K562 (cell line): ENCODE results near the gene TAL1.

ENCODE experiments used
- CBFB ChIP-seq: sonication (generic); formaldehyde crosslinking; IDR thresholded peaks from 2 replicates; pipeline ENCODE4 v1.4.0; 2020; ENCODE audit warnings: mild to moderate bottlenecking, missing genetic modification reagents
- CBX3 ChIP-seq, 2 experiments: IDR thresholded peaks; 1 replicate in 1 of 2; 2 replicates in 1 of 2; pipeline ENCODE4 v1.6.1; 2012; ENCODE audit warnings: inconsistent platforms in 2 of 2, low read length in 2 of 2, borderline replicate concordance in 1 of 2, control low read depth in 1 of 2
- CBX5 ChIP-seq: IDR thresholded peaks from 2 replicates; pipeline ENCODE4 v1.6.1; 2014; ENCODE audit warnings: low read depth, borderline replicate concordance
- CREB1 ChIP-seq, 2 experiments: sonication (generic) in 1 of 2; formaldehyde crosslinking in 1 of 2; IDR thresholded peaks; 2 replicates each; pipeline versions ENCODE4 v1.6.1 to v1.8.0; 2012 to 2022; ENCODE audit warnings: inconsistent platforms in 1 of 2, mild to moderate bottlenecking in 1 of 2, missing genetic modification reagents in 1 of 2, moderate library complexity in 1 of 2
- EZH2 ChIP-seq: IDR thresholded peaks from 2 replicates; pipeline ENCODE4 v1.6.1; 2012; ENCODE audit warnings: low read depth, mild to moderate bottlenecking, inconsistent platforms, low read length, borderline replicate concordance
- FOXJ3 ChIP-seq: sonication (generic); formaldehyde crosslinking; IDR thresholded peaks from 2 replicates; pipeline ENCODE4 v1.4.0; 2020; ENCODE audit warnings: mild to moderate bottlenecking, missing genetic modification reagents
- HDGF ChIP-seq: fragments of 450-650 bp; IDR thresholded peaks from 2 replicates; pipeline ENCODE4 v1.6.1; 2016
- NBN ChIP-seq: fragments of 450-650 bp; IDR thresholded peaks from 2 replicates; pipeline ENCODE4 v1.6.1; 2016; ENCODE audit warnings: low read depth, mild to moderate bottlenecking
- NR2C2 ChIP-seq, 2 experiments: fragments of 200-800 bp in 1 of 2; sonication (Bioruptor generic) in 1 of 2; sonication (generic) in 1 of 2; formaldehyde crosslinking in 1 of 2; IDR thresholded peaks; 2 replicates each; pipeline versions ENCODE4 v1.6.1 to v1.8.0; 2016 to 2022; ENCODE audit warnings: mild to moderate bottlenecking in 1 of 2, missing compliant biosample characterization in 1 of 2, missing genetic modification characterization in 1 of 2, missing genetic modification reagents in 1 of 2
- POLR2A ChIP-seq: fragments of 450-650 bp; conservative IDR thresholded peaks from 2 replicates; pipeline ENCODE4 v1.6.1; 2016
- ZC3H4 ChIP-seq: sonication (generic); formaldehyde crosslinking; IDR thresholded peaks from 2 replicates; pipeline ENCODE4 v1.9.0; 2021; ENCODE audit warnings: missing genetic modification reagents, borderline replicate concordance
- TF ChIP-seq, protein P1 (sequence below), 3 experiments: IDR thresholded peaks in 2 of 3; conservative IDR thresholded peaks in 1 of 3; 2 replicates each; pipeline ENCODE4 v1.5.1; 2011 to 2012; ENCODE audit warnings: low read length in 3 of 3, mild to moderate bottlenecking in 3 of 3, control low read depth in 2 of 3, improper control_type of control experiment in 1 of 3, inconsistent platforms in 1 of 3, low read depth in 1 of 3, mixed read lengths in 1 of 3, moderate library complexity in 1 of 3; ENCODE audit not compliant: insufficient read depth in 2 of 3

DNA sequence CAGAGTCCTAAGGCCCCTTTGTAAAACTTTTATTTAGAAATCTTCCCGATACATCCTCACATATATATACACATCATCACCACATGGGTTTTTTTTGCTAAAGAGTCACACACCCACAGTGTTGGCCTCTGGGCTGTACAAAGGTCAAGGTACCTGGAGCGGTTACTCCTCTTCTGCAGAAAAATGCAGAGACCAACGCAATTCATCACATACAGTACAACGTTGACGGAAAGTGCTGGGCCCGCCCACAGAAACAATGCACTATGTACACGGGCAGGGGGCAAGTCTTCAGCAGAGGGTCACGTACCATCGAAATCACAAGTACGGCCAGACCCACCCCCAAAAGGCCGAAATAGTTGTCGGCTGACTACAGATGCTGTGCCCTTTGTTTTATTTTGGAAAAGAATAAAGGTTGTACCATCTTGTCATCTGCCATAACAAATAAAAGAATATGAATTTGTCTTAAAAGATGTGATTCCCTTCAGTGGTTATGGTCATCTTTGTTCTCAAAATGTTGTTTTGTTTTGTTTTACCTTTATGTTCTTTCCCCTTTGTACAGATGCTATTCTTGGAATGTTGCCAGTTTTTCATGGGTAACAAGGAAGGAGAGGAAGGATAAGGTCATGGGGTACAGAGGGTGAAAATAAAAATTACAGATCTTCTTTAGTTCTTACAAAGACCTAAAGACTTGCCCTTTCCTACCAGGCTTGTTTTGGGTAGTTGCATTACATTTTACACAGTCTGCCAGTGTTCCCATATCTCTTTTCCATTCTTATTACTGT is 15.6 kb downstream of the TAL1 start:
- TF ChIP-seq HDGF: no peak
- TF ChIP-seq CBX3 (IDR thresholded peaks at IDR 0.05; ENCODE audit: borderline replicate concordance in 1 of 2, low read length in 2 of 2): no peak
- no peak for TF ChIP-seq CREB1 (IDR thresholded peaks at IDR 0.05)
- TF ChIP-seq CREB1 (CRISPR knock-in tag; IDR thresholded peaks at IDR 0.05): no peak
- no peak for TF ChIP-seq NBN
- TF ChIP-seq NR2C2 (CRISPR knock-in tag; IDR thresholded peaks at IDR 0.05): no peak
- no peak for TF ChIP-seq NR2C2 (tag; IDR thresholded peaks at IDR 0.05)
- TF ChIP-seq CBFB (CRISPR knock-in tag): no peak
- TF ChIP-seq ZC3H4 (CRISPR knock-in tag): no peak
- TF ChIP-seq, protein P1, sequence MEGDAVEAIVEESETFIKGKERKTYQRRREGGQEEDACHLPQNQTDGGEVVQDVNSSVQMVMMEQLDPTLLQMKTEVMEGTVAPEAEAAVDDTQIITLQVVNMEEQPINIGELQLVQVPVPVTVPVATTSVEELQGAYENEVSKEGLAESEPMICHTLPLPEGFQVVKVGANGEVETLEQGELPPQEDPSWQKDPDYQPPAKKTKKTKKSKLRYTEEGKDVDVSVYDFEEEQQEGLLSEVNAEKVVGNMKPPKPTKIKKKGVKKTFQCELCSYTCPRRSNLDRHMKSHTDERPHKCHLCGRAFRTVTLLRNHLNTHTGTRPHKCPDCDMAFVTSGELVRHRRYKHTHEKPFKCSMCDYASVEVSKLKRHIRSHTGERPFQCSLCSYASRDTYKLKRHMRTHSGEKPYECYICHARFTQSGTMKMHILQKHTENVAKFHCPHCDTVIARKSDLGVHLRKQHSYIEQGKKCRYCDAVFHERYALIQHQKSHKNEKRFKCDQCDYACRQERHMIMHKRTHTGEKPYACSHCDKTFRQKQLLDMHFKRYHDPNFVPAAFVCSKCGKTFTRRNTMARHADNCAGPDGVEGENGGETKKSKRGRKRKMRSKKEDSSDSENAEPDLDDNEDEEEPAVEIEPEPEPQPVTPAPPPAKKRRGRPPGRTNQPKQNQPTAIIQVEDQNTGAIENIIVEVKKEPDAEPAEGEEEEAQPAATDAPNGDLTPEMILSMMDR (IDR thresholded peaks at IDR 0.05 in 2 of 3, conservative IDR thresholded peaks at IDR 0.05 in 1 of 3; ENCODE audit: insufficient read depth in 2 of 3, low read depth in 1 of 3, low read length in 3 of 3): no peak
- no peak for TF ChIP-seq FOXJ3 (CRISPR knock-in tag)
- no peak for TF ChIP-seq POLR2A
- no peak for TF ChIP-seq EZH2
- no peak for TF ChIP-seq CBX5
